BLaER1 (cell line): ENCODE data around the gene SEMA3E.

Source experiments
- H3K27ac ChIP-seq: shearing (Covaris generic); formaldehyde crosslinking; 2 replicates; pipeline ENCODE4 v1.8.1; 2022
- H3K27me3 ChIP-seq: shearing (Covaris generic); formaldehyde crosslinking; 2 replicates; pipeline ENCODE4 v1.8.1; 2022
- H3K36me3 ChIP-seq: shearing (Covaris generic); formaldehyde crosslinking; 2 replicates; pipeline ENCODE4 v1.8.1; 2022
- H3K4me1 ChIP-seq: shearing (Covaris generic); formaldehyde crosslinking; 2 replicates; pipeline ENCODE4 v1.8.1; 2022
- H3K4me2 ChIP-seq: shearing (Covaris generic); formaldehyde crosslinking; 2 replicates; pipeline ENCODE4 v1.8.1; 2022
- H3K4me3 ChIP-seq: shearing (Covaris generic); formaldehyde crosslinking; 2 replicates; pipeline ENCODE4 v1.8.1; 2022
- H3K9ac ChIP-seq: shearing (Covaris generic); formaldehyde crosslinking; 2 replicates; pipeline ENCODE4 v1.8.1; 2022
- H3K9me3 ChIP-seq: shearing (Covaris generic); formaldehyde crosslinking; 2 replicates; pipeline ENCODE4 v1.8.1; 2022
- H4K20me1 ChIP-seq: shearing (Covaris generic); formaldehyde crosslinking; 2 replicates; pipeline ENCODE4 v1.8.1; 2022
- Cebpa-rat ChIP-seq: shearing (Covaris generic); IDR thresholded peaks from 2 replicates; pipeline ENCODE4 v1.8.1; 2022

Gene SEMA3E

DNA sequence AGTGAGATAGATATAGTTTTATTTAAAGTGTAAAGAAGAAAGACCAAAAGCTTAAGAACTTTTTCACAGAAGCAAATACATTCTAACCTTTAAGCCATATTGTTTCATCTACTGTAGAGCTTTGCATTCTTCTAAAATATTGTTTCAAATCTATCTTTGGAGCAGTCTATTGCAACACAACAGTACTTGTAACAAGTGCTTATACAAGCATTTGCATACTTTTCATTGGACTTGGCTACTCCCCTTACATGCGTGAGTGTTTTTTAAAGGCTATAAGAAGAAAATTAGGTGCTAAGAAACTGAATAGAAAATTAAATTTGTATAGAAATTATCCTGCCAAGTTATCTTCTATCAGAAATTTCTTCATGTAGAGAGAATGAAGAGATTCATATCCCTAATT is 45.3 kb downstream of the SEMA3E start:
- H3K36me3 ChIP-seq: no peaks in the 10 kb centered on the region
- H3K9me3 ChIP-seq: no peaks in the 10 kb centered on the region
- no peaks in the 10 kb centered on the region for H3K4me1 ChIP-seq
- no peaks in the 10 kb centered on the region for H4K20me1 ChIP-seq
- H3K9ac ChIP-seq: no peak overlapping the region
- no peaks in the 10 kb centered on the region for H3K27me3 ChIP-seq
- no peak overlapping the region for H3K27ac ChIP-seq
- no peak overlapping the region for H3K4me3 ChIP-seq
- no peak overlapping the region for H3K4me2 ChIP-seq
- TF ChIP-seq Cebpa-rat: no peak

DNA sequence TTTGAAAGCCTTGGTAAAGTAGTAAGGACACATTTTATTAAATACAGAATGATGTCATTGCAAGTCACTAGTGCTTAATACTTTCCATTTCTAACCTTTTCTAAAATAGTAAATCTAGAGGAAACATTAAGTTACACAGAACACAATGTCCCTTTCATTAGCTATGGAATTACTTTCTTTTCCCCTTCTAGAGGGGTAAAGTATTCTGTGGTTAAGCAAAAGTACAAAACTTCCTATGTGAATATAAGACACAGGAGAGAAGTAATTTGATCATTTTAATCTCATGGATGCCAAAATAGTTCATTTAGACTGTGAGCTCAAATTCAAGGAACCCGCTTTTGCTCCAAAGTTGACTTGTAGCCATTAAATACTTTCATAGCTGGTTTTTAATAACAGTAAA is 49.8 kb downstream of the SEMA3E start:
- H4K20me1 ChIP-seq: no peaks in the 10 kb centered on the region
- TF ChIP-seq Cebpa-rat: no peak
- H3K27me3 ChIP-seq: no peaks in the 10 kb centered on the region
- H3K9ac ChIP-seq: no peak overlapping the region
- no peak overlapping the region for H3K4me3 ChIP-seq
- no peaks in the 10 kb centered on the region for H3K4me1 ChIP-seq
- no peaks in the 10 kb centered on the region for H3K36me3 ChIP-seq
- H3K9me3 ChIP-seq: no peaks in the 10 kb centered on the region
- H3K27ac ChIP-seq: no peak overlapping the region
- no peak overlapping the region for H3K4me2 ChIP-seq

DNA sequence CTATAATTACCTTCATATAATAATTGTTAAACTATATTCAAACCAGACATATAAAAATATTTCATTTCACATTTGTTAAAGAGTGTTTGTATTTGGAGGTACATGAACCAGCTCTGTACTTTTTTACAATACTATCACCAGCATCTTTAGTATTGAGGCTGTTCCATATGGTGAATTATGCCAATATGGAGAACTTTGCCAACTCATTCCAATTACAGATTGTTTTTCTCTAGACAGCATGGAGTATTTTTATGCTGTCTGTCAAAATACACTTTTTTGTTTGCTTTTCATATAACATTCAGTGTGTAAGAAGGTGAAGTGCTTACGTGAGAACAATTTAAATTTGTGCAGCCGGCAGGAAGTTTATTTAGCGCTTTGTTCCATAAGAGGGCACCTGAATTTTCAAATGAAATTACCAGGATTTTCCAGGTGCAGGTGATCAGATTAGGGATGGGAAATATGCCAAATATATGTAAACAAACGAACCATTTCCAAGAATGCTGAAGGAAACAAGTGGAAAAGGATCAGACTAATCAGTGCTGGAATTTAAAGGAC is 54.9 kb downstream of the SEMA3E start:
- Histone ChIP-seq H4K20me1 (no peaks in the 10 kb centered on the region), H3K4me2 (no peak overlapping the region), H3K27ac (no peak overlapping the region), H3K36me3 (no peaks in the 10 kb centered on the region), H3K9me3 (no peaks in the 10 kb centered on the region), H3K9ac (no peak overlapping the region), H3K27me3 (no peaks in the 10 kb centered on the region), H3K4me1 (no peaks in the 10 kb centered on the region), H3K4me3 (no peak overlapping the region)
- no peak for TF ChIP-seq Cebpa-rat

DNA sequence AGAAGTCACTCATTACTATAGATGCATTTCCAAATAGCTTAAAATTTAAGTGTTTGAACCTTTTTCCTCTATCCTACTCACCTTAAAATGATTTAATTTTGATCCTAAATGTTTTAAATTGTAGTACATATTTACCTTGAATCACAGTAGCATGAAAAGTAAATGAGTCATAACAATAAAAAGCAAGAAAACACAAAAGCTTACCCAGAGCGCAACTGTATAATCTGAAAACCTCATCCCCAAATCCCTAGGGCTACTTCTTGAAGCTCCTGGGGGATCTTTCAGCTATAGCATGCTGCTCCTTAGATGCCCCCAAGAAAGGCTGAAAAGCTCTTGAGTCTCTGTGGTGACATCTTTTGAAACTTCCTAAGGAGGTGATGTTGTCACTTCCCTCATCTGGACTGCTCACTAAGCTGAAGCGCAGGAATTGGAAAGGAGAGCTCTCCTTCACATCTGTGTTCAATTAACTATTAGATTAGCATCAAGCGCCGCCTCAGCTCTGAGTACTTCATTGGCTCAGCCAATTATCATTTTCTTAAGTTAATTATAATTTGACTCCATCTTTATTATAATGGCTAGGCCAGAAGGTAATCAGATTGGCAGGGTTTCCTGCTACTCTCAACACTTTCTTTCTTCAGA is 60.2 kb downstream of the SEMA3E start:
- H3K36me3 ChIP-seq: no peaks in the 10 kb centered on the region
- TF ChIP-seq Cebpa-rat: no peak

DNA sequence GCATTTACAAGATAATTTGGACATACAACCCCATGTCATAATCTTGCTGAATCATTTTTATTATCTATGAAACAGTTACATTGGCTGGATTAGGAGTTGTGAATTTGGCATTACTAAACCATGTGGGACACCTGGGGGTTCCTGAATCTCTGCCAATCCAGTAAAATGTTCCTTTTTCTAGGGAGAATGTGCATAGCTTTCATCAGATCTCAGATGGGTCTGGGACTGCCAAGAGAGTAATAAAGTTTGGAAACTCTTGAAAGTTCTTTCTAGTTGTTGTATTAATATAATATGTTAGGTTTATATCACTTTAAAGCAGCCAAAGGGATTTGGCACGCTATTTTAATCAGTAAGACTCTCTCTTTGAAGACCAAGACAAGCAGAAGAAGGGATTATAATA is 62.7 kb downstream of the SEMA3E start:
- H3K9ac ChIP-seq: no peak overlapping the region
- H3K27me3 ChIP-seq: no peaks in the 10 kb centered on the region
- no peak for TF ChIP-seq Cebpa-rat
- no peak overlapping the region for H3K27ac ChIP-seq
- H3K4me3 ChIP-seq: no peak overlapping the region
- H3K4me1 ChIP-seq: no peaks in the 10 kb centered on the region
- no peaks in the 10 kb centered on the region for H4K20me1 ChIP-seq
- H3K36me3 ChIP-seq: no peaks in the 10 kb centered on the region
- no peaks in the 10 kb centered on the region for H3K9me3 ChIP-seq
- H3K4me2 ChIP-seq: no peak overlapping the region

More for the DNA sequence above, 60.2 kb downstream of the SEMA3E start:
- no peak overlapping the region for H3K27ac ChIP-seq
- H4K20me1 ChIP-seq: no peaks in the 10 kb centered on the region
- no peaks in the 10 kb centered on the region for H3K9me3 ChIP-seq
- H3K4me1 ChIP-seq: no peaks in the 10 kb centered on the region
- no peak overlapping the region for H3K9ac ChIP-seq
- H3K4me2 ChIP-seq: no peak overlapping the region
- no peak overlapping the region for H3K4me3 ChIP-seq
- no peaks in the 10 kb centered on the region for H3K27me3 ChIP-seq

DNA sequence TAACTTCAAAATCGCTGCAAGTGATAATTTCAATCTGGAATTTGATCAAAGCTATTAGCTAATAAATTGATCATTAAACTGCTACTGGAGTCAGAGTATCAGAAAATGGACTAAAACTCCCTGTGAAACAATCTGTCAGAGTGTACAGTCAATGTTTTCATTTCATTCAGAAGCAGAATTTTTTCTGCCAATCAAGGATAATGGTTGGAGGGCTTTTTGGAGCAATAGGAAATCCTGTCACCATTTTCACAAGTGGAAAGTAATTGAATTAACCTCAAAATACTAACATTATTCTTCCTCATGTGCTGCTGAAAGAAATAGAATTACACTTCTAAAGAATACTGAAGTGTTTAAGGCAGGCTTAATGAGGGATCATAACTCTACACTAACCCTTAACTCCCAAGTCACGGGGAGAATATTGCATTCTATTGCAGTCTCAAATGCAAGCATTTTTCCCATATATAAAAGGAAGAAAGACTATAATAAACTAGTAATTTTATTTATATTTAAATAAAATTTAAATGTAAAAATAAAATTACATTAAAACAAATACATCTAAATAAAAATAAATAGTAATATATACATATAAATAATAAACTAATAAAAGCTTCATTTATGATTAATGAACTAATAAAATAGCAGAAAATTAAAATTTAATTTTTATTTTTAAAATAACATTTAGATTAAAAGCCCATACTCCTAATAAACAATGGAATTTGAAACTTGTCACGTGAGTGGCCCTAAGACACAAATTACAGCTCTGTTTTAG is 67.1 kb downstream of the SEMA3E start:
- H3K4me2 ChIP-seq: no peak overlapping the region
- H3K36me3 ChIP-seq: no peaks in the 10 kb centered on the region
- no peak for TF ChIP-seq Cebpa-rat
- H3K9ac ChIP-seq: no peak overlapping the region
- H3K27me3 ChIP-seq: no peaks in the 10 kb centered on the region
- H3K27ac ChIP-seq: no peak overlapping the region
- no peaks in the 10 kb centered on the region for H3K4me1 ChIP-seq
- H3K4me3 ChIP-seq: no peak overlapping the region
- H4K20me1 ChIP-seq: no peaks in the 10 kb centered on the region
- H3K9me3 ChIP-seq: no peaks in the 10 kb centered on the region

DNA sequence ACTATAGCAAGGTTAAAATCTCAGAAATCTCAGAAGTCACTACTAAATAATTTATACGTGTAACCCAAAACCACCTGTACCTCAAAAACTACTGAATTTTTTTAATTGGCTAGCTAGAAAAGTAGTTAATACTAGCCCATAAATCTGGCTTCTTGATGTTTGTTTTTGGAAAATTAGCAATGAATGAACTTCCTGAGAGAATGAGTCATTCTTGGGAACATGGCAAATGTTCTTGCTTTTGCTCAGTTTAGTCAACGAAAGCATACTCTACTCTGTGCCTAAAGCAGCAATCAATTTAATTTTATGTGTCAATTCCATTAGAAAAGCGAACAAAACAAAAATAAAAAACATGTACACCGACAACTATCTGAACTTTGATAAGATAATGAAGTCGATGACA is 69.2 kb downstream of the SEMA3E start:
- H3K27ac ChIP-seq: no peak overlapping the region
- no peak overlapping the region for H3K9ac ChIP-seq
- H3K36me3 ChIP-seq: no peaks in the 10 kb centered on the region
- no peaks in the 10 kb centered on the region for H4K20me1 ChIP-seq
- TF ChIP-seq Cebpa-rat: no peak
- H3K4me3 ChIP-seq: no peak overlapping the region
- no peaks in the 10 kb centered on the region for H3K4me1 ChIP-seq
- H3K27me3 ChIP-seq: no peaks in the 10 kb centered on the region
- H3K9me3 ChIP-seq: no peaks in the 10 kb centered on the region
- H3K4me2 ChIP-seq: no peak overlapping the region

DNA sequence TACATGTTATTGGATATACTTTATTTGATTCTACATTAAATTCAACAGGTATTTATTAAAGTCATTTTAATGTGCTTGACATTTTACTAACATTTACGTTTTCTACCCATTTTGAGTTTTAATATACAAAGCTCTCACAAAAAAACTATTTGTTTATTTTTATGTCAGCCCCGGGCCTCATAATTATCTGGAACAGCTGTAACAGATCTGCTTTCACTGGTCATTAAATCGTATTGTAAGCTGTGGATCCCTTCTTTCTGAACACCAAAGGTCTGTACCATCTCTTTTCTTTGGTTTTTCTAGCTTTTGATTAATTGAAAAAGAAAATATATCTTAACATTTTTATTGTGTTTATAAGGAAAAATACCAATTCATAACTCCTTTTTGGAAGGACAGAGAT is 73.5 kb downstream of the SEMA3E start:
- Histone ChIP-seq H3K9me3 (no peaks in the 10 kb centered on the region), H3K4me1 (no peaks in the 10 kb centered on the region), H3K4me3 (no peak overlapping the region), H3K9ac (no peak overlapping the region), H3K36me3 (no peaks in the 10 kb centered on the region), H3K27me3 (no peaks in the 10 kb centered on the region), H3K27ac (no peak overlapping the region), H3K4me2 (no peak overlapping the region), H4K20me1 (no peaks in the 10 kb centered on the region)
- TF ChIP-seq Cebpa-rat: no peak

DNA sequence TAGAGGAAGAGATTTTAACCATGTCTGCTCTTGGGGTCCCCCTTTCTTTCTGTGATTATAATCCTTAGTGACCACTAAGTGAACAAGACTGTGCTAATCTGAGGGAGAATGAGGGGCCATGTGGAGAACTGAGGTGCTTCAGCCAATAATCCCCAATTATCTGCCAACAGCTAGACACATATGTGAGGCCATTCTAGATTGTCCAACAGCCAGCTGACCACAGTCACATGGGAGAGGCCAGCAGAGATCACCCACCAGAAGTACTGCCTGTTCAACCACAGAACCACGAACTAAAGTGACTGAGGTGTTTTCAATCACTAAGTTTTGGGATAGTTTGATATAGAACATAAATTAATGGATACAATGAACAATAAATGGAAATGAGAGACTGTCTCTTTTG is 74.3 kb downstream of the SEMA3E start:
- Histone ChIP-seq H3K4me1 (no peaks in the 10 kb centered on the region), H3K4me2 (no peak overlapping the region), H3K9me3 (no peaks in the 10 kb centered on the region), H3K27me3 (no peaks in the 10 kb centered on the region), H3K27ac (no peak overlapping the region), H3K4me3 (no peak overlapping the region), H3K9ac (no peak overlapping the region), H3K36me3 (no peaks in the 10 kb centered on the region), H4K20me1 (no peaks in the 10 kb centered on the region)
- no peak for TF ChIP-seq Cebpa-rat

DNA sequence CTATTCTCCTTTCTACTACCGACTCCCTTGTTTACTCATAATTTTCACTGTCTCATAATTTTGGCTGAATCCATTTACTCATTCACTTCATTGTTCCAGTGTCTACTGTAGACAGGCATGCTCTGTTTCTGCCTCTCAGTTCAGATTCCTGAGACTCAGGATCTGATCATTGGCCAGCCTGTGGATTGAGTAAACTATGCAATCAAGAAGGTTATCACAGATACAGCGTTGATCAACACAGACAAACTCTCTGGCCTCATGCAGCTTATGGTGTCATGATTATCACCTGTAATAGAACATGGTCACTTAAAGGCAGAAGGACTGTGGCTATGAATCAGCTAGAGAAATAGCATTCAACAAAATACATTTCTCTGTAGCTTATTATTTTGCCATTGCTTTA is 86.0 kb downstream of the SEMA3E start:
- Histone ChIP-seq H3K4me3 (no peak overlapping the region), H3K9ac (no peak overlapping the region), H3K27ac (no peak overlapping the region), H3K4me2 (no peak overlapping the region), H3K36me3 (no peaks in the 10 kb centered on the region), H3K27me3 (no peaks in the 10 kb centered on the region), H4K20me1 (no peaks in the 10 kb centered on the region), H3K4me1 (no peaks in the 10 kb centered on the region), H3K9me3 (no peaks in the 10 kb centered on the region)
- TF ChIP-seq Cebpa-rat: no peak
